ENCODE data around the gene UGT1A5.

The UGT1A5 gene

DNA sequence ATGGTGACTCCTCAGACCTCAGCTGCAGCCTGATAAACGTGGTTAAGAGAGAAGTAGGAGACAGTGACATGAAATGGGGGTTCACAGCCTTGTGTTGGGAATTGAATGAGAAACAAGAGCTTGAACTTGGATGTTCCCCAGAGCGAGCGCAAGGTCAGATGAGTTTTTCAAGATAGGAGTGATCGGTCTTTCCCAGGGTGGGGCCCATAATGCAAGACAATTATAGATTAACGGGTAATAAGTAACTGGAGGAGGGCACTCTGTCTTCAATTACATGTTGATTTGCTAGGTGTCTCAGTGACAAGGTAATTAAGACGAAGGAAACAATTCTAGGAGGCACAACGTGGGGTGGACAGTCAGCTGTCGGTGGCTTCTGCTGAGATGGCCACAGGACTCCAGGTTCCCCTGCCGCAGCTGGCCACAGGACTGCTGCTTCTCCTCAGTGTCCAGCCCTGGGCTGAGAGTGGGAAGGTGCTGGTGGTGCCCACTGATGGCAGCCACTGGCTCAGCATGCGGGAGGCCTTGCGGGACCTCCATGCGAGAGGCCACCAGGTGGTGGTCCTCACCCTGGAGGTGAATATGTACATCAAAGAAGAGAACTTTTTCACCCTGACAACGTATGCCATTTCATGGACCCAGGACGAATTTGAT is at the start of gene UGT1A5:
TSS of gene UGT1A5 (plus strand) at position 297 of the 651 bp plus-strand sequence. CDS start at position 382, 85 bp downstream.
- no peak for DNase-seq (ENCODE audit: low read depth in 2 of 2, low spot score in 1 of 2)

DNA sequence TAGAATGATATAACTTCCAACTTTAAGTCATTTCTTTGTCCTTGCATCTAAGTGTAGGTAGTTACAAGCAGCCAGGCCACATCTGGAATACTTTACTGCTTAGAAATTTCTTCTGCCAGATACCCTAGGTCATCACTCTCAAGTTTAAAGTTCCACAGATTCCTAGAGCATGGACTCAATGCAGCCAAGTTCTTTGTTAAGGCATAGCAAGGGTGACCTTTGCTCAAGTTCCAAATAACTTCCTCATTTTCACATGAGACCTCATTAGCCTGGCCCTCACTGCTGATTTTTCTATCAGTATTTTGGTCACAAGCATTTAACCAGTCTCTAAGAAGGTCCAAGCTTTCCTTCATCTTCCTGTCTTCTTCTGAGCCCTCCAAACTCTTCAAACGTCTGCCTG is 48.8 kb upstream of the UGT1A5 start:
- no peak for DNase-seq (ENCODE audit: low read depth in 2 of 2, low spot score in 1 of 2)

GRCh38 chr2:233668605-233669260 is 44.0 kb upstream of the UGT1A5 start:
- DNase-seq (ENCODE audit: low read depth in 2 of 2, low spot score in 1 of 2), result no peak

- no peak for DNase-seq (ENCODE audit: low read depth in 2 of 2, low spot score in 1 of 2)
These were observed 41.2 kb upstream of the UGT1A5 start, which contains the start of gene UGT1A9 for GRCh38 chr2:233671290-233672161. Gene UGT1A9 (plus strand): TSS chr2:233671898. CDS start chr2:233671935, 37 bp downstream.

- no peak for DNase-seq (ENCODE audit: low read depth in 2 of 2, low spot score in 1 of 2)
These were observed 39.8 kb upstream of the UGT1A5 start for GRCh38 chr2:233672886-233673285.

DNA sequence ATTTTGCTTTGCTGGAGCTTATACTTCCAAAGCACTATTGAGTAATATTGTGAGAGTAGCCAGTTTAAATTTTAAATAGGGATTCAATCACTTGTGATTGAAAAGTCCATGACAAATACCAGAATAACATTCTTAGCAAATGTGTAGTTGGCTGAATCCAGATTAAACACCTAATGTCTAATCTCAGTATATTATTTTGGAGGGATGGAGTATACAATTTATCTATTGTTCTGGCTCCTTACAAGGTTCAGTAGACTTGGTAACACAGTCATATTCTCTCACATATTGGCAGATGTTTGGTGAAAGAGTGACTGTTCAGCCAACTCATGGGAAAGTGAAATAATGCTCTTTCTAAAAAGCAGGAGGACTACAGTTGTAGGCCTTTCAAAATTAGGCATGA is 38.8 kb upstream of the UGT1A5 start:
- DNase-seq (ENCODE audit: low read depth in 2 of 2, low spot score in 1 of 2), result no peak

DNA sequence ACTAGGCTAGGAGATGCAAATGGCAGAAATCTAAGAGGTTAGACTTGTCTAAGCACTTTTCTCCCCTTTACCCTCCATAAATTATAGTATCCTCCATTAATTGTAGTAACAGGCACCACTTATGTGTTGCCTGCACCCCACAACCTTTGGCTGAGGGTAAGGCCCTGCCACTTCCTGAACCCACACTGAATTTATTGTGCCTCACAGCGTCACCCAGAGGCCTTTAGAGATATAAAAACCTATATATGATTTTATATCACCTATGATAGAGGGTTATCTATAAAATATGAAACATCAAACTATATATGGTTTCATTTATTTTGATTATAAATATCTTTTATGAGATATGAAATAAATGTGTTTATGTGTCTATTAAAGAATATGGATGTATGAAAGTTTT is 38.4 kb upstream of the UGT1A5 start:
- no peak for DNase-seq (ENCODE audit: low read depth in 2 of 2, low spot score in 1 of 2)

DNA sequence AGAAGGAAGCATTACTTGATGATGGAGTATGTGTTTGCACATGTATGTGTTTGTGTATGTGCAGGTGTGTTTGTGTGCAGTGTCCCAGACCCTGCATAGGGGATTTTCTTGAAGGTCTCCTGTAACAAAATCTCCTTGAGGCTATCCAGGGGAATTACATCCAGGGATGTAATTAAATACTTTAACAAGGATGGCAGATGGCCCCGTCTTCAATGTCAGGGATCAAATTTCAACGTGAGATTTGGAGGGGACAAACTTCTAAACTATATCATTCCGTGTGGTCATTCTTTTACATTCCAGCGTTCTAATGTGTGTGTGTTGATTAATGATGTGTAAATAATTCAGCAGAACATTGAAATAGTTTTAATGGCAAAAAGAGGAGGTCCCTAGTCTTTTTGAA is 37.7 kb upstream of the UGT1A5 start:
- no peak for DNase-seq (ENCODE audit: low read depth in 2 of 2, low spot score in 1 of 2)

- no peak for DNase-seq (ENCODE audit: low read depth in 2 of 2, low spot score in 1 of 2)
These were observed 36.7 kb upstream of the UGT1A5 start for GRCh38 chr2:233676046-233676445.

- DNase-seq (ENCODE audit: low read depth in 2 of 2, low spot score in 1 of 2), result no peak
These were observed 33.5 kb upstream of the UGT1A5 start for GRCh38 chr2:233679196-233679595.

GRCh38 chr2:233680361-233681045 is 32.2 kb upstream of the UGT1A5 start:
- DNase-seq (ENCODE audit: low read depth in 2 of 2, low spot score in 1 of 2), result no peak

GRCh38 chr2:233681521-233682099 is 31.1 kb upstream of the UGT1A5 start, which contains the start of gene UGT1A7:
Gene UGT1A7 (plus strand): TSS chr2:233681901. CDS start chr2:233681938, 37 bp downstream.
- DNase-seq (ENCODE audit: low read depth in 2 of 2, low spot score in 1 of 2), result no peak

DNA sequence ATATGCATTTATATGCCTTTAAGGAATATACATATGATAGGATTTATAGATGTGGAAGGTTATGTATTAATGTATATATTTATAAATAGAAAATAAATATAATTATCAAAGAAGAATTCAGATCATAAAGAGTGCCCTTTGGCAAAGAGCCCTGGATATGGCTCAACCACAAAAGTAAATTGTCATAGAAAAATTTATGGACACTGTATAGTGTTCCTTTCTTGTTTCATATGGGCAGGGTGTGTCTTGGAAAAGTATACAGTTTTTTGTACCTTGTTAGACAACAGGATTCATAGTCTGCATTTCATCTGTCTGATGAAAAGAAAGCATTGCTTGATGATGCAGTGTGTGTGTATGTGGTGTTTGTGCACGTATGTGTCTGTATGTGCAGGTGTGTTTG is 28.1 kb upstream of the UGT1A5 start:
- no peak for DNase-seq (ENCODE audit: low read depth in 2 of 2, low spot score in 1 of 2)

GRCh38 chr2:233686928-233687327 is 25.8 kb upstream of the UGT1A5 start:
- no peak for DNase-seq (ENCODE audit: low read depth in 2 of 2, low spot score in 1 of 2)

DNA sequence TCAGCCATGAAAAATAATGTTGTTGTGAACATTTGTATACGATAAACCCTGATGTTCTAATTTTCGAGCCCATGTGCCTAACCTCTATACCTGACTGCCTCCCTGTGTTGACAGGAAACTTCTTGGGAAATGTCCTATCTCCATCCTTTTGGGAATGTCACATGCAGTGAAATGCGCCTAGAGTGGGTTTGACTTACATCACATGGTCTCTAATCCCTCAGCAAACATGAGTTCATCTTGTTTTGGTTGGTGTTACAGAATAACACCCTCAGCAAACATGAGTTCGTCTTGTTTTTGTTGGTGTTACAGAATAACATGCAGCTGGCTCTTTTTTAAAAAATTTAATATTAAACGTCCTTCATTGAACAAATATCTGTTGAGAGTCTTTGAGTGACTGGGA is 24.4 kb upstream of the UGT1A5 start:
- no peak for DNase-seq (ENCODE audit: low read depth in 2 of 2, low spot score in 1 of 2)

- DNase-seq (ENCODE audit: low read depth in 2 of 2, low spot score in 1 of 2), result no peak
These were observed 23.7 kb upstream of the UGT1A5 start for GRCh38 chr2:233689031-233689430.

DNA sequence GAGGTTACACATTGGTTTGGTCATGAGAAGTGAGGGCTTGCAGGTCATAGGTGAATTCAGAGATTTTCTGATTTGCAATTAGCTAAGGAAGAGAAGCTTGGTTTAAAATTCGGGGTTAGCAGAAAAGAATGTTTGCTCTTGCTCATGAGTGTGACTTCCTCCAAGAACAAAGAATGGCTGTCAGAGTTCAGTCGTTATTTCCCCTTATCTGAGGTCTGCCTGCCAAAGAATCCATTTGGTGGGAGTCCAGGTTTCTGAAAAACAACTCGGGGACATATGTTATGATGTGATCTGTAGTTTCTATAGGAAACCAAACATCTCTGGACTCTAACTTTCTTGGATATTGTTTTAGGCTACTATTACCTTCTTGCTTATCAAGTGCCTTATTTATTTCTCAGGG is 23.2 kb upstream of the UGT1A5 start:
- no peak for DNase-seq (ENCODE audit: low read depth in 2 of 2, low spot score in 1 of 2)

GRCh38 chr2:233690444-233690843 is 22.3 kb upstream of the UGT1A5 start:
- DNase-seq (ENCODE audit: low read depth in 2 of 2, low spot score in 1 of 2), result no peak

GRCh38 chr2:233691443-233692433 is 21.0 kb upstream of the UGT1A5 start:
- DNase-seq (ENCODE audit: low read depth in 2 of 2, low spot score in 1 of 2), result no peak

GRCh38 chr2:233692648-233693047 is 20.1 kb upstream of the UGT1A5 start, which contains the start of gene UGT1A6:
Gene UGT1A6 (plus strand): TSS chr2:233692890. CDS start chr2:233693005, 115 bp downstream.
- DNase-seq (ENCODE audit: low read depth in 2 of 2, low spot score in 1 of 2), result no peak
